IPS DF 4.7 (cell line): ENCODE measurements around the gene ATXN1.

Experiments
- DNase-seq: peaks from one replicate; pipeline ENCODE4 v3.0.0-alpha.2; 2013; ENCODE audit warnings: low spot score; ENCODE audit errors: extremely low read depth

ATXN1 gene

DNA sequence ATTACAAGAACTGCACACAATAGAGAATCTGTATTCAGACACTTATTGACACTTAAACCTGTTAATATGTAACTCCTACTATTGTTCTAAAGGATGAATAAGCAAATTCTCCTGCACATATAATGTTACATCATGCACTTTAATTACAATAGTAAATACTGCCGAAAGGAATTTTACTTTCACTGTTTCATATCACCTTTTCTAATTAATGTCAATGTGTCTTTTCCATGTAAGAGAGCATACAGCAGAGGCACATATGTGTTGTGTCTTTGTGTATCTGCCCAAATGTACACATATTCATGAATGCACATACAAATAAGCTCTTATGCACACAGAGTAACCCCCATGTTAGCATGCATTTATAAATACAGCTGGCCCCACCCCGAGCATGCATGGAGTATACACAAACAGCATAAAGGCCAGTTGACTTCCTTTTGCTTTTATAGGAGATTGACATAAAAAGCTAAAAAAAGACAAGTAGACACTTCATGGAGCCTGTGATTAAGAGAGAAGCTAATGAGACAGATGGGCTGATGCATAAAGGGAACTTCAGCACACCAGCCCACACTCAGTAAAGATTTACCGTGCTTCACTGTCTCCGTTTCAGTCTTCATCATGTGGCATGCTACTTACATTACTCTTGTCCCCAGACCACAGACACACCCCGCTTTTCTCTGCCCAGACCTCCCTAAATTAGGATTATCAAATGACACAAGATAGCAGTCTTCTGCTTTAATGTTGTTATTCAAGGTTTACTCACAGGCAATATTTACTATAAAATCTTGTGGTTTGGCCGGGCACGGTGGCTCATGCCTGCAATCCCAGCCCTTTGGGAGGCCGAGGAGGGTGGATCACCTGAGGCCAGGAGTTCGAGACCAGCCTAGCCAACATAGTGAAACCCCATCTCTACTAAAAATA lies 184.6 kb downstream of the ATXN1 start:
- DNase-seq: no peak

DNA sequence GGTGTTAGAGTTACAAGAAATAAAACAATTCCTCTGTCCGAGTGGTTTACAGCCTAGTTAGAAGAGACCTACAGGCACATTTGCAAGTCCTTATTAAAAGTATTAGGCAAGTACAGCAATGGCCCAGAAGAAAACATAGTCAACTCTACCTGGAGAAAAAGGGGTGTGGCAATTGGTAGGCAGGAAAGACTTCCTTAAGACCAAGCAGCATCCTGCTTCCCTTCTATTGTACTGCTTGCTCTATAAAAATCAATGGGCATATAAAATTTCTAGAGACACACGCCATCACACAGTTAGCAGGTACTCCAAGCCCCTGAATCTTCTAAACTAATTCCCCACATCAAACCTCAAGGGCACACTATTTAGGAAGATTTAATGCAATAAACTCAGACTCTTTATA lies 185.6 kb downstream of the ATXN1 start:
- no peak for DNase-seq

DNA sequence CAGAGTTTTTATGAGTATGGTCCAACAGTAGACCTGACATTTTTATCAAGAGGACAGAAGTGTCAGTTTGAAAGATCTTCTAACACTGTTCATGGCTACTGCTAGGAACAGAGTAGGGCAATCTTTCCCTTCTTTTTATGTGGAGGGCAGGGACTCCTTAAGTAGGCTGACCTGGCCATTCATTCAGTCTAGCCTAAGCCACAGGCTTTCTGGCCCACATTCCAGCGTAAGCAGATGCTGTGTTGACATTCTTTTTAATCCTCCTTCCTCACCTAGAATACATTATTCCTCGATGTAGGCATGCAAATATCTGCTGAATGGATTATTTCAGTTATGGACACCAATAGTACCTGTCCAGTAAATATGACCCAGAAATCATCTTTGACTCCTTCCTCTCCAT lies 188.3 kb downstream of the ATXN1 start:
- DNase-seq: no peak

DNA sequence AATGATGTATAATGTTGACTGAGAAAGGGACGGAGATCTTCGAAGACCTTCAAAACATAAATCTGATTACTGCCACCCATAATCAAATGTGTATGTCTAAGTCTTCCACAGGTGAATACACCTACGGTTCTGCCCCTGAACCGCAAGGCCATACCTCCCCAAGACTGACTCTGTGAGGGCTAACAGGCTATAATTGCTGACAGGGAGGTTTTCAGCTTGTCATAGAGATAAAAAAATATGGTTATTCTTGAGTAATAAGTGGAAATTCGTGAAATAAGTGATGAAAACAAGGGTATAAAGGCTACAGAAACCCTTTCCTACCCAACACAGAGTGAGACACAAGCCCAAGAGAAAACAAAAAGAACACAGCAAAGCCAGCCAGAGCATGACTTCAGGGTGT lies 188.9 kb downstream of the ATXN1 start:
- DNase-seq: no peak

DNA sequence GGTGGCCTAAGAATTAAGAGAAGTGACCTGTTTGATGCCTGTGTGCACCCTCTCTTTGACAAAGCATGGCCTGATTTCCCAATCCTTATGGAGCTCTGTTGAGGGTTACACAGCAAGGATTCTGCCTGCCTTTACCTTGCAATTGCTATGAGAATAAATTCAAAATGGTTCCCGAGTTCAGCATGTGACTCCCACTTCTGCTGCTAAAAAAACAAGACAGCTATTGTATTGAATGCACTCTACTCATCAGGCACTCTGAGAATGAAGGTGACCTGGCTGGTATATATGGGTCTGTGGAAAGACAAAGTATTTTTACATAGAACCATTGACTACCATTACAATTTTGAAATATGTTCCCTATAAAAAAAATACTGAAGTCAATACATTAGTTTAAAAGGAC lies 190.3 kb downstream of the ATXN1 start:
- no peak for DNase-seq

DNA sequence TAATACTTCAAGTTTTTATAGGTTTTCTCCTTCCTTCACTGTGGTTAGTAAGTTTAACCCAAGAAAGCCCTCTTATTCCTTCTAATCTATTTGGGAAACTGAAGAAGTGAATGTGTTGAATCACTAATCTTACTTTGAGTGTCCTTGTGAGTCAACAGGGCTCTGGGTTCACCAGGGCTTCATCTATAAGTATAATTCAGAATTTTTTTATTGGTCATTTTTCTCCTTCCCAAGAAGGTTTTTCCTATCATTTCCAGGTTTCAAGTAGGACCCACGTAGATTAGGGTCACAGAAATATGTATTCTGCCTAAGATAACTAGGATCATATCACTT lies 191.1 kb downstream of the ATXN1 start:
- no peak for DNase-seq

DNA sequence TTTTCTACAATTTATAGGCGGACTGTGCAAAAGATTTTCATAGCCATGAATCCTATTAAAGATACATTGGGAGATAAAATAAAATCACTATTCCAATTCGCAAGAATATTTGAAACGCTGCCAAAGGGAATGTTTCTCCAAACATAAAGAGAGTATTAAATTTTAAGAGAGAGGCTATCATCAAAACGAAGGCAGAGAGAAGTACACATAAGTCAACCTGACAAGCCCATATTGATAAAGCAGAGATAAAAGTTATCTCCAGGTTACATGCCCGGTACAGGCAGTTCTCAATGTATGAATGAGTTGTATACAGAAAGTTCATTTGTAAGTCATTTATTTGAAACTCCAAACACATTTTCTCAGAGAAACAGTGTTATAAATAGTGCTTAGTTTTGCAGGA lies 193.1 kb downstream of the ATXN1 start:
- no peak for DNase-seq

DNA sequence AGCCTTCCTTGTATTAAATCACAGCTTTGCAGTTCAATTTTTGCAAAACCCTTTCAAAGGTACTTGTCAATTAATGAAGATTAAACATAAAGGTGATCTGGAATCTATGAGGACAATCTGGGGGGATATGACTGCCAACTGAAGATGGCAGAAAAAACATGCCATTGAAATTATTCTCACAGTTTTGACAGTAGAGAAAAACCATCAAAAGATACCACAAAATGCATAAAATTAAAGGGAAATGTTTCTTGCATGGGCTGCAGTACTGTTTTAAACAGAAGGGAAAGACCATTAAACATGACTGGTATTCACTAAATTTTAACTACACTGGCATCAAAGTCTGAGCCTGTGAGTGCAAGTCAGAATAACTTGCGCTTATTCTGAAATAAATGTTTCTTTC lies 194.2 kb downstream of the ATXN1 start:
- no peak for DNase-seq

DNA sequence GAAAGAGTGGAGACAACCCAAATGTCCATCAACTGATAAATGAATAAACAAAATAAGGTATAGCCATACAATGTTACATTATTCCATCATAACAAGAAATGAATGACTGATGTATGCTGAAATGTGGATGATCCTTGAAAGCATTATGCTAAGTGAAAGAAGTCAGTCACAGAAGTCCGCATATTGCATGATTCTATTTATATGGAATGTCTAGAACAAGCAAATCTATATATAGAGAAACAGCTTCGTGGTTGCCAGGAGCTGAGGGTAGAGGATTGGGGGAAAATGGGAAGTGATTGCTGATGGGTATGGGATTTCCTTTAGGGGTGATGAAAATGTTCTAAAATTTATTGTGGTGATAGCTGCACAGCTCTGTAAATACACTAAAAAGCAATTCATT lies 196.8 kb downstream of the ATXN1 start:
- no peak for DNase-seq

DNA sequence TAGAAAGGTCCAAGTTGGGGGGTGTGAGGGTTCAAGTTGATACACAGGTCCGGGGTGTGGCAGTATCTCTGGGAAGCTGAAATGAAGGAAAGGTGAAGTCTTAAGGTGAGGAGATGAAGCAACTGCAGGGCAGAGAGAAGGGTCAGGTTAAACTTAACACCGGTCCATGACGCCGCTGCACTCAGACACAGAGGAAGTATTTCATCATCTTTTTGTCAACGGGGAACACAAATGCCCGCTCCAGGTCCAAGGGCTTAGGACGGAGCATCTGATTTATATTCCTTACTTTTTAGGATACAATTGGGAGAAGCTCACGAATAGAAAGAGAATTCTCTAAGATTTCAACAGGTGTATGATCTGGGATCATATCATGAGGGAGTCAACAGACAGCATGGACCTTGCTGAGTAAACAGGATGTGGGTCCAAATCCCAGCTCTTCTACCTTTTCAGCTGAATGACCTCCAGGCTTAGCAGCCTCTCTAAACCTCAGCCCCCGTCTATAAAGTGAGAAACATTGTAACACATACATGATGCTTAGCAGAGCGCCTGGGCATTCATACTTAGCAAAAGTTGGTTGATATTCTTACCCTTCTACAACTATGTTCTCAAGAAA lies 197.5 kb downstream of the ATXN1 start:
- no peak for DNase-seq

DNA sequence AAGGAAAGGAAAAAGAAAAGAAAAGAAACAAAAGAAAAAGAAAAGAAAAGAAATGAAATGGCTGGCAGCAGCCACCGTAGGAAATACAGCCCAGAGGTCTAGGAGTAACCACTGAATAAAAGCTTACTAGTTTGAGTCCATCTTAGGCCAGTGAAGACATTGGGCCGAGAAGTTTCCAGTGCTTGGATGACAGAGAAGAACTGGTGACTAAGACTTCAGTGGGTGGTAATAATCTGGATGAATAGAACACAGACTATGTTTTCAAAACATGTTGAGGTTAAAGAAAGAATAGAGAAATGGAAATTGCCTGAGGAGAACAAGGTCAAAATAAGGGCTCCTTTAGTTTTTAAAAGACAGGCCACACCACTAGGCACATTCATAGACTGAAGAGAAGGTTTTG lies 198.8 kb downstream of the ATXN1 start:
- no peak for DNase-seq

DNA sequence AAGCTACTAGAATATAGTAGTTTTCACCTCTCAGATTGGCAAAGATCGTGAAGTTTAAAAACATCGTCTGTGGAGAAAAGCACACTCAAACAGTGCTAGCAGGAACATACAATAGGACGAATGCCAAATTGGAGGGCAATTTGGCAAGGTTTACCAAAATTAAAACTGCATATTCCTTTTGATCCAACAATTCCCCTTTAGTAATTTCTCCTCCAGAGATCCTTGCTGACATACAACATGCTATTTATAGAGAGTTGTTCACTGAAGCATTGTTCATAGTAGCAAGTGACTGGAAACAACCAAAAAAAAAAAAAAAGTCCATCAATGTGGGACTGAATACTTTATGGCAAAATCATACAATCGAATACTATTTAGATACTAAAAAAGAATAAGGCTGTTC lies 202.2 kb downstream of the ATXN1 start:
- no peak for DNase-seq

DNA sequence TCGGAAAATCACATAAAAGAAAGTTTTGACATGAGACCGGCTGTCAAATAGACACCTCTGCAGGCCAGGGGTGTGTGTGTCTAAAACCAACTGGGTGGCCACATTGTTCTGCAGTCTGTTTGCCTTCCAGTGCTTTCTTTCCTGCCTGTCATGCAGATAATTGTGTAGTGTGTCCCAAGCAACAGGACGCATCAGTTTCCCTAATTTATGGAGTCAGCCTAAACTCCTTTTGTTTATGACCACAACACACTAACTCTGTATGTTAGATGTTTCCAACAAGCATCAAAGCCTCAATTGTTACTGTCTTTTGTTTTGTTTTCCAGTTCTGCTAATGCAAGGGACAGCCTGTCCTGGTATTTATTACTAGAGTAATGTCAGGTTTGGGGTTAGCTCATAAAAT lies 205.7 kb downstream of the ATXN1 start:
- DNase-seq: no peak

DNA sequence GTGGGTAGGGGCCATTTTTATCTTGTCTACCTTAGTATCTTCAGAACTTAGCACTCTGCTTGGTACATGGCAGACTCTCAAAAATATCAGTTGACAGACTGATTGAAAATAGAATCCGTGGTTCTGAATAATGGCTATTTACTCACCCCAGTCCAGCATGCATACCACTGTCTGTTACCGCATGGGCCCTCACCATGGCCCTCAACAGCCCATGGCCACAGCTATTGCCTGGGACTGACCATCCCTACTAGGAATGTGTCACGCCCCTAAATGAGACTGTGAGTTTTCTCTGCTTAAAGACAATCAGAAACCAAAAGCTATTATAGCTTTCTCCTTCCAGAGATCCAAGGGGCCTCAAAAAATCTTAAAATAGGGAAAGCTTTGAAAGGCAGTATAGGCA lies 207.7 kb downstream of the ATXN1 start:
- no peak for DNase-seq

DNA sequence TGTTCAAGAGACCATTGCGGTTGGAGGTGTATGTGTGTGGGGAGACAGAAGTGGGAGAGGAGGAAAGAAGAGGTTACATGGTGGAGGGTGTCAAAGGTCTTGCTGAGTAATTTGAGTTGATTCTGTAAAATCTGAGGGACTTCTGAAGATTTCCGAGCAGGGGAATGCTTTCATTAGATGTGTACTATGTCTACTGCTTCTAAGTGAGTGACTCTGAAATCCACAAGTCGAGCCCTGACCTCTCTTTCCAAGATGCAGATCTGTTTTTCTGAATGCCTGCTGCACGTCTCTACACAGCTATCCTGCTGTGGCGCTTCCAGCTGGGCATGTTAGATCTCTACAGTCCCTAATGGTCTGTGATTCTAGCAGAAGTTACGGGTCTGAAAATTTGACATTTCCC lies 209.8 kb downstream of the ATXN1 start:
- DNase-seq: no peak

DNA sequence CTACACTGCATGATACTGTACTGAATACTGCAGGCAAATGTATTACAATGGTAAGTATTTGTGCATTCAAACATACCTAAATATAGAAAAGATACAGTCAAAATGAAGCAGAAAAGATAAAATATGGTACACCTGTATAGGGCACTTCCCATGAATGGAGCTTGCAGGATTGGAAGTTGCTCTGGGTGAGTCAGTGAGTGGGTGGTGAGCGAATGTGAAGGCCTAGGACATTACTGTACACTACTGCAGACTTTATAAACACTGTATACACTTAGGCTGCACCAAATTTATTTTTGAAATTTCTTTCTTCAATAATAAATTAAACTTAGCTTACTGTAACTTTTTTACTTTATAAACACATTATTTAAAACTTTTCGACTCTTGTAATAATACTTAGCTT lies 213.1 kb downstream of the ATXN1 start:
- no peak for DNase-seq

DNA sequence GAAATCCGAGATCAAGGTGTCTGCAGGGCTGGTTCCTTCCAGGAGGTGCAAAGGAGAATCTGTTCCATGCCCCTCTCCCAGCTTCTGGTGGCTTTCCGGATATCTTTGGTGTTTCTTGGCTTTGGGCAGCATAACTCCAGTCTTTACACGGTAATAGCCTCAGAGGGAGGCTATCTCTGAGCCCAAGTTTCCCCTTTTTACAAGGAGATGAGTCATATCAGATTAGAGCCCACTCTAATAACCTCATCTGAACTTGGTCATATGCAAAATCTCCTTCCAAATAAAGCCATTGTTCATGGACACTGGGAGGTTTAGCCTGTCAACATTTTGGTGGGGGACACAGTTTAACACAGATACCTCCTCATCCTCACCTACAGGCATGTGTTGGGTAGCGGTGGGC lies 213.7 kb downstream of the ATXN1 start:
- DNase-seq: no peak

DNA sequence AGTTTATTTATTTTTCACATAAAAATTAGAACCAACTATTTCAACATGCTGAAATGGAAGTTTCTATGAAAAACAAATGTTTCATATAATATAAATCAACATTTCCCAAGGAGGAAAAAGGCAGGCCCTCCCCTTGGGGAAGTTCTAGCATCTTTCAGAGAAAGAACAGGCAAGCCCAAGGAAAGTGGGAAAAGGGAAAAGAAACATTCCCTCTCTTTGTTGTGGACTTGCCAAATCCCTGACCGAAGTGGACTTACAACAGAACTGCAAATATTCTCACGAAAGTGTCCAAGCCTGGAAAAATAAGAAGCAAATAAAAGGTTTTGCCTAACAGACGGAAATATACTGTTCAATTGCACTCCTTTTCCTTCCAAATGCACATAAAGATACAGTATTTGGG lies 214.4 kb downstream of the ATXN1 start:
- DNase-seq: no peak

DNA sequence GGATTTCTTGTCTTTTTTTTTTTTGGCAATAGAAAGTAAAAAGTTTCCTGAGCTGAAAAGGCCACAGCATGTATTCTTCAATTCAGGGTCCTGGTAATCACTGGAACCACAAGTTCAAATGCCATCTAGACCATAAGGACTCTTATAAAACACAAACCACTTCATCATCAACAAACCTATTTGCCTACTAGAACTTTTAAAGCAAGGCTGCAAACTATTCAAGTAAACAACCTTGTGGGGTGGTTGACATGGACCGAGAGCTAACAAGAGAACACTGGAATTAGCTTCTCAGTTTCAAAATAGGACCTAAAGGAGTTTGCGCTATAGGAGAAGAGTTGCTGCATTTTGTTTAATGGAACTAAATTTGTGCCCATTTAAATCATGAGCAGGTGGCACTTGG lies 215.9 kb downstream of the ATXN1 start:
- no peak for DNase-seq

DNA sequence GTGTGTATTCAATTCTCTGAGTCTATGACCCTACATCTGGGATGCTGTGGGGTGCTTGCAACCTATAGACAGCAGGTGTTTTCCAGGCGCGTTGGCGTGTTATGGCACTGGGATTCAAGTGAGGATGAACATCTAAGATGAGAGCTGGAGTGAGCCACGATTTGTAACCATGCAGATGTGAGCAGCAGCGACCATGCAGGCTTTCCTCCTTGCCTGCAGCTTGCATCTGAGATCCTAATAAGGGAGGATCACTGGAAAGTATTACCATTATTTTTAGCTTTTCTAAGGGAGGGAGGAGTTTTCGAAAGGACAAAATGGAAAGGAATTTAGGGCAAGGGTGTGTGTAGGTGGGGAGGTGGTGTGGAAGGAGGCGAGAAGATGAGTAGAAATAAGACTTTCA lies 216.7 kb downstream of the ATXN1 start:
- DNase-seq: no peak

DNA sequence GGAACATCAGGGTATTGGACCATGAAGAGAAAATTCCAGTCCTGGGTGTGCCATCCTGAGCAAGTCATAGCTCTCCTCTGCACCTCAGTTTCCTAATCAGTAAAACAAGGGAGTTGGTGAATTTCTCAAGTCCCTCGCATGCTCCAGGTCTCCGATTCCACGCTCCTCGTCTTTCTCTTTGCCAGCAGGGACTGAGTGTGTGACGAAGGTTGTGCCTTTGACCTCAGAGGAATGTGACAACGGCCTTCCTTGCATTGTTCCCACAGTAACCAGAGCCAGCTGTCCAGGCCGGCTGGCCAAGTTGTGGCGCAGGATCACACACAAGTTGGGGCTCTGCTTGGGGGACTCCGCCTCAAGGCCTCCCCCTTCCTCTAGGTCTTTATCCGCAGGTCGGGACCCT lies 217.3 kb downstream of the ATXN1 start:
- DNase-seq: no peak

DNA sequence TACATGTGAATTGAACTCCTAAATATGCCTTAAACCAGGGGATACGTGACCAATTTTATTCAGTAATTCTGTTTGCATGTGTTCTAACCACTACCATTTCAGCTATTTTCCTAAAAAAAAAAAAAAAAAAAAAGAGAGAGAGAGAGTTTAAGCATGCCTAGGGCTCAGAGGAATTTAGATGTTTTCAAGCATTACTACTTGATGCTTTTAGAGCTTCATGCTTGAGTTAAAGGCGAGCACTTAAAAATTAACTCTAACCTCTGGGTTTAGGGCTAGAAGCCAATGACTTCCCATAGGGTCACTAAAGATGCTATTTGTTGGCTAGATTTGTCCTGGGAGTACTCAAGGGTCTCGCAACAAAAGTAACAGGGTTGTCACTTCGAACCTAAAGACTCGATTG lies 217.7 kb downstream of the ATXN1 start:
- no peak for DNase-seq

DNA sequence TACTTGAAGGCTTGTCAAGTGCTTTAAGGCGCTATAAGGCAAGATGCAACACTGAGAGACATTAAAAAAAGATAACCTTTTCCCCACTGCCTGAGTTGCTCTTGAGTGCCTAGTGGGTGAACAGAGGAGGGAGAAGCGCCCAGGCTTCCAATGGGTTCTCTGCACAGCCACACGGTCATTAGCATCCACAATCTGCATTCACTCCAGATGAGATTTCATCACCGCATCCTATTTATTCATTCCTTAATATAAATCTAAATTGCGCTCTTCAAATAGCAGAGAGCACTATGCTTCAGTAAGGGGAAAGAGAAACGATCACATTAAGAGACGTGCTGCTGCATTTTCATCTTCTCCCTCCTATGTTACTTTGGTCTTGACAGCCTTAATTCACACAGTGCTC lies 219.2 kb downstream of the ATXN1 start:
- no peak for DNase-seq
